ENCODE data around the gene TBC1D13.

TBC1D13 gene

GRCh38 chr9:128818839-128819715 is 32.0 kb downstream of the TBC1D13 start:
- no peaks in the 10 kb centered on the region for H3K27me3 ChIP-seq (ENCODE audit: insufficient read depth, poor library complexity, severe bottlenecking)
- no peaks in the 10 kb centered on the region for H3K9me3 ChIP-seq (ENCODE audit: severe bottlenecking)
- H3K36me3 ChIP-seq (ENCODE audit: low read depth) = peaks cover 15% of the 10 kb centered on the region
- peak; percentile 26 for ATAC-seq (ENCODE audit: low read depth)
- DNase-seq (ENCODE audit: low spot score) = no peak
- H3K4me1 ChIP-seq (ENCODE audit: insufficient read depth, poor library complexity, severe bottlenecking) = no peaks in the 10 kb centered on the region
- TF ChIP-seq, protein P1, sequence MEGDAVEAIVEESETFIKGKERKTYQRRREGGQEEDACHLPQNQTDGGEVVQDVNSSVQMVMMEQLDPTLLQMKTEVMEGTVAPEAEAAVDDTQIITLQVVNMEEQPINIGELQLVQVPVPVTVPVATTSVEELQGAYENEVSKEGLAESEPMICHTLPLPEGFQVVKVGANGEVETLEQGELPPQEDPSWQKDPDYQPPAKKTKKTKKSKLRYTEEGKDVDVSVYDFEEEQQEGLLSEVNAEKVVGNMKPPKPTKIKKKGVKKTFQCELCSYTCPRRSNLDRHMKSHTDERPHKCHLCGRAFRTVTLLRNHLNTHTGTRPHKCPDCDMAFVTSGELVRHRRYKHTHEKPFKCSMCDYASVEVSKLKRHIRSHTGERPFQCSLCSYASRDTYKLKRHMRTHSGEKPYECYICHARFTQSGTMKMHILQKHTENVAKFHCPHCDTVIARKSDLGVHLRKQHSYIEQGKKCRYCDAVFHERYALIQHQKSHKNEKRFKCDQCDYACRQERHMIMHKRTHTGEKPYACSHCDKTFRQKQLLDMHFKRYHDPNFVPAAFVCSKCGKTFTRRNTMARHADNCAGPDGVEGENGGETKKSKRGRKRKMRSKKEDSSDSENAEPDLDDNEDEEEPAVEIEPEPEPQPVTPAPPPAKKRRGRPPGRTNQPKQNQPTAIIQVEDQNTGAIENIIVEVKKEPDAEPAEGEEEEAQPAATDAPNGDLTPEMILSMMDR (IDR thresholded peaks at IDR 0.05; ENCODE audit: poor library complexity, severe bottlenecking) = no peak
- peak overlapping the region; percentile 49 for H3K4me3 ChIP-seq (ENCODE audit: severe bottlenecking)
- H3K27ac ChIP-seq (ENCODE audit: poor library complexity, severe bottlenecking) = peak overlapping the region; percentile 36

- no peaks in the 10 kb centered on the region for H3K9me3 ChIP-seq (ENCODE audit: severe bottlenecking)
- no peak overlapping the region for H3K4me3 ChIP-seq (ENCODE audit: severe bottlenecking)
- H3K27ac ChIP-seq (ENCODE audit: poor library complexity, severe bottlenecking) = no peak overlapping the region
- TF ChIP-seq, protein P1 (IDR thresholded peaks at IDR 0.05; ENCODE audit: poor library complexity, severe bottlenecking) = no peak
- H3K4me1 ChIP-seq (ENCODE audit: insufficient read depth, poor library complexity, severe bottlenecking) = no peaks in the 10 kb centered on the region
- ATAC-seq (ENCODE audit: low read depth) (no peak), DNase-seq (ENCODE audit: low spot score) (no peak)
- no peaks in the 10 kb centered on the region for H3K27me3 ChIP-seq (ENCODE audit: insufficient read depth, poor library complexity, severe bottlenecking)
- H3K36me3 ChIP-seq (ENCODE audit: low read depth) = peaks cover 23% of the 10 kb centered on the region
These were observed 32.9 kb downstream of the TBC1D13 start for GRCh38 chr9:128819716-128820664.

GRCh38 chr9:128820665-128821583 is 33.9 kb downstream of the TBC1D13 start:
- no peak for DNase-seq (ENCODE audit: low spot score)
- Histone ChIP-seq H3K27me3 (ENCODE audit: insufficient read depth, poor library complexity, severe bottlenecking) (no peaks in the 10 kb centered on the region), H3K27ac (ENCODE audit: poor library complexity, severe bottlenecking) (no peak overlapping the region), H3K36me3 (ENCODE audit: low read depth) (peaks cover 32% of the 10 kb centered on the region), H3K9me3 (ENCODE audit: severe bottlenecking) (no peaks in the 10 kb centered on the region), H3K4me1 (ENCODE audit: insufficient read depth, poor library complexity, severe bottlenecking) (no peaks in the 10 kb centered on the region), H3K4me3 (ENCODE audit: severe bottlenecking) (no peak overlapping the region)
- ATAC-seq (ENCODE audit: low read depth) = no peak
- TF ChIP-seq, protein P1 (IDR thresholded peaks at IDR 0.05; ENCODE audit: poor library complexity, severe bottlenecking) = no peak

DNA sequence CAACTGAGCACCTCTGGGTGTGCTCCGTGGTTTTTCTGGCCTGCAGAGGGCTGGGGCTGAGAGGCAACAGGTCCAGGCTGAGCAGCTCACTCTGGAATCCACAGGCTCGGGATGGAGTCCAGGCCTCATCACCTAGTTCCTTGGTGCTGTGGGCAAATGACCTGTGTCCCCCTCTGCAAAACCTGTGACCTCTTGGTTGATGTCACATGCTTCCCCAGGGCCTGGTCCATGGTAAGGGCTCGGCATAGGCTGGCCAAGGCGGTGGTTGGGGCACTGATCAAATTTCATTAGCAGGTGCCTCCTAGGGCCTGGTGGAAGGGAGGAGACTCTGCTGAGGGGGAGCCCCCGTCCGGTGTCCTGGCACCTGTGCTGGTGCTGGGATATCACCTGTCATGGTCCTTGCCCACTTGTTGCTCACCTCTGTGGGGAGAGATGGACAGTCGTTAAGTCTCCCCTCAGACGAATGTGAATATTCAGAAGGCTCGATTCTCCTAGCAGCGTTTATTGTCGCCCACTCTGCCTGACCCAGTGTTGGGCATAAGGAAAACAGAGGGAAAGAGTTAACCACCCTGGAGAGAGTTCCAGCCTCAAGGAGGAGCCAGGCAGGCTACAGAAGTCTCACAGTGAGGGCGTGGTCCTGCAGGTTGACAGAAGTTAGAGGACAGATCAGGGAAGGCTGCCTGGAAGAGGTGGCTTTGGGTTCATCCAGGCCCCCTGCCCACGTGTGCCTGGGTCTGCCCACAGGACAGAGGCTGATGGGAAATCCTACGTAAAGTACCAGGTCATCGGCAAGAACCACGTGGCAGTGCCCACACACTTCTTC is 34.7 kb downstream of the TBC1D13 start:
- Histone ChIP-seq H3K4me3 (ENCODE audit: severe bottlenecking) (no peak overlapping the region), H3K4me1 (ENCODE audit: insufficient read depth, poor library complexity, severe bottlenecking) (no peaks in the 10 kb centered on the region), H3K27me3 (ENCODE audit: insufficient read depth, poor library complexity, severe bottlenecking) (no peaks in the 10 kb centered on the region), H3K36me3 (ENCODE audit: low read depth) (peaks cover 41% of the 10 kb centered on the region), H3K9me3 (ENCODE audit: severe bottlenecking) (no peaks in the 10 kb centered on the region), H3K27ac (ENCODE audit: poor library complexity, severe bottlenecking) (no peak overlapping the region)
- DNase-seq (ENCODE audit: low spot score) = no peak
- no peak for ATAC-seq (ENCODE audit: low read depth)
- TF ChIP-seq, protein P1 (IDR thresholded peaks at IDR 0.05; ENCODE audit: poor library complexity, severe bottlenecking) = no peak

Data from RWPE2 (cell line).